HG03558 (cell line): Measurements from ENCODE around the gene SLC9C1.
"Not testable (repeated sequence)": the region's sequence is repeated elsewhere in the genome, so short reads cannot be mapped to it uniquely, and the experiment has no call there.

ENCODE experiments used
- ATAC-seq: cut with Tn5 transposase; IDR thresholded peaks from one replicate; pipeline ENCODE4 v1.9.1; 2021; ENCODE audit warnings: moderate number of reproducible peaks; ENCODE audit not compliant: unreplicated experiment; ENCODE audit errors: extremely low read depth

SLC9C1 gene

GRCh38 chr3:112228786-112229185, 65.2 kb downstream of the SLC9C1 start:
- ATAC-seq: no peak

GRCh38 chr3:112200317-112200666, 93.7 kb downstream of the SLC9C1 start:
- no peak for ATAC-seq

- no peak for ATAC-seq
Measured at GRCh38 chr3:112199622-112200316, 94.2 kb downstream of the SLC9C1 start.

GRCh38 chr3:112197131-112197530, 96.9 kb downstream of the SLC9C1 start:
- no peak for ATAC-seq

- no peak for ATAC-seq
Measured at GRCh38 chr3:112187300-112187699, 106.7 kb downstream of the SLC9C1 start.

- ATAC-seq: not testable (repeated sequence)
Measured at GRCh38 chr3:112185423-112186035, 108.5 kb downstream of the SLC9C1 start.

- no peak for ATAC-seq
Measured at GRCh38 chr3:112175646-112176045, 118.4 kb downstream of the SLC9C1 start.

GRCh38 chr3:112175037-112175436, 119.0 kb downstream of the SLC9C1 start:
- ATAC-seq: no peak

- no peak for ATAC-seq
Measured at GRCh38 chr3:112171144-112171543, 122.9 kb downstream of the SLC9C1 start.

GRCh38 chr3:112170046-112170445, 124.0 kb downstream of the SLC9C1 start:
- no peak for ATAC-seq

- ATAC-seq: no peak
Measured at GRCh38 chr3:112167758-112168157, 126.3 kb downstream of the SLC9C1 start.

- no peak for ATAC-seq
Measured at GRCh38 chr3:112149136-112149535, 144.9 kb downstream of the SLC9C1 start.

- ATAC-seq: no peak
Measured at GRCh38 chr3:112143689-112144088, 150.3 kb downstream of the SLC9C1 start.

GRCh38 chr3:112143251-112143650, 150.8 kb downstream of the SLC9C1 start:
- no peak for ATAC-seq

- no peak for ATAC-seq
Measured at GRCh38 chr3:112141293-112141692, 152.7 kb downstream of the SLC9C1 start.

GRCh38 chr3:112140584-112140983, 153.4 kb downstream of the SLC9C1 start:
- no peak for ATAC-seq

GRCh38 chr3:112138219-112138969, 155.6 kb downstream of the SLC9C1 start:
- no peak for ATAC-seq

- no peak for ATAC-seq
Measured at GRCh38 chr3:112137781-112138180, 156.2 kb downstream of the SLC9C1 start.

- ATAC-seq: no peak
Measured at GRCh38 chr3:112136959-112137693, 156.9 kb downstream of the SLC9C1 start.

GRCh38 chr3:112136046-112136445, 158.0 kb downstream of the SLC9C1 start:
- ATAC-seq: no peak
